ENCODE measurements around the gene LOX. TPM values are rescaled to one million over a fixed set of nuclear protein-coding genes. Genes with fewer than 3 reads are reported as not detected.

LOX gene
- total and polyA plus RNA-seq, 9 of the 15 experiments (the other 6 are each of a cell fraction or from before 2014, with no cell fraction given) = 0.06 to 0.09 TPM; not detected in 7

DNA sequence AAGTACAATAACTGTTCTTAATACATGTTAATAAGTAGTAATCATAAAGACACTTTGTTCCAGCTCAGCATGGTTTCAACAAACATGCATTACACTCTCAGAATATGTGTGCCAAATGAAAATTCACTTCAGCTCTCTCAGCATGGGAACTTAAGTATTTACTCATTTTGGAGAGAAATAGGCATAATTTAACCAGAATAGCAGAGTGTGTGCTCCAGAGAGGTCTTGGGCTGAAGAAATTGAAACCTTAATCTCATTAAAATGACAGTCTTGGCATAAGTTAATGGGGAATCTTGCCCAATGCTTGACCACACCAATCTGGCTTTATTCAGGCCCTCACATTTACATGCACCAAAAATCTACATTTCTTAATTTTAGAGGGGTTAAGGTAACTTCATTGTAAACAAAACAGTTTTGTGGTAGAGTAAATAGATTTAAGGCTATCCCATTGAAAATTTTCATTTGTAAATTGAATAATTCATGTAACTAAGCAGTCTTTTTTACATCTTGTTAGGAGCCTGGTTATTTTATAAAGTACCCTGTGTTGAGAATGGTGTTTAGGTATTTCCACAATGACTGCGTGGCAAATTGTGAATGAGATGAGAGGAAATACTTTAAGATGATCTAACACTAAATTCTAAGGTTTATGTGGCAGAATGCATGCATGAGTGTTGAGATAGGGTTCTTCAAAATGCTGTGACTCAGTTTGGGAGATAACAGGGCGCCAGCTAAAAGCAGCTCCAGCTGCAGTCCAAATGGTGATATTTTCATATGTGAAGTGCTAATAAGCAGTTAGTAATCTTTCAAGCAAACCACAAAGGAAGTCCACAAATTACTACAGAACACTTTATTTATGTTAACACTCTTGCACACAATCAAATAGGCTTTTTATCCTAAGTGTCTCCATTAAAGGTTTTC lies 11.3 kb upstream of the LOX start (continued):
- TF ChIP-seq ZMIZ1 (IDR thresholded peaks at IDR 0.05; ENCODE audit: low read depth in 2 of 2, low read length in 2 of 2) (no peak), MAZ (CRISPR knock-in tag; conservative IDR thresholded peaks at IDR 0.05 in 1 of 2, IDR thresholded peaks at IDR 0.05 in 1 of 2) (0 out of 4 replicates have a peak, but pooled peaks of 1 of the 2 experiments have one; percentile 20), ZFPM2 (CRISPR knock-in tag; IDR thresholded peaks at IDR 0.05) (no peak), JUND (IDR thresholded peaks at IDR 0.05; ENCODE audit: borderline replicate concordance, low read depth, low read length) (peak; percentile 76), JUND (tag; IDR thresholded peaks at IDR 0.05; ENCODE audit: borderline replicate concordance, low read depth, low read length) (peak; percentile 77; the same call in 2 of the 3 replicates), MEIS2 (IDR thresholded peaks at IDR 0.05; ENCODE audit: partially characterized antibody) (peak; percentile 42), RBM34 (IDR thresholded peaks at IDR 0.05; ENCODE audit: borderline replicate concordance, insufficient read depth, low read length) (no peak), DPF2 (IDR thresholded peaks at IDR 0.05) (peak; percentile 88), RERE (CRISPR knock-in tag; IDR thresholded peaks at IDR 0.05; ENCODE audit: borderline replicate concordance) (no peak), ZSCAN32 (CRISPR knock-in tag; IDR thresholded peaks at IDR 0.05) (no peak), SMARCE1 (IDR thresholded peaks at IDR 0.05) (peak; percentile 63; the same call in 1 of the 2 replicates), GTF2E2 (tag; IDR thresholded peaks at IDR 0.05) (no peak), GATA2 (CRISPR knock-in tag; IDR thresholded peaks at IDR 0.05) (peak; percentile 71)
- TF ChIP-seq, protein P1, sequence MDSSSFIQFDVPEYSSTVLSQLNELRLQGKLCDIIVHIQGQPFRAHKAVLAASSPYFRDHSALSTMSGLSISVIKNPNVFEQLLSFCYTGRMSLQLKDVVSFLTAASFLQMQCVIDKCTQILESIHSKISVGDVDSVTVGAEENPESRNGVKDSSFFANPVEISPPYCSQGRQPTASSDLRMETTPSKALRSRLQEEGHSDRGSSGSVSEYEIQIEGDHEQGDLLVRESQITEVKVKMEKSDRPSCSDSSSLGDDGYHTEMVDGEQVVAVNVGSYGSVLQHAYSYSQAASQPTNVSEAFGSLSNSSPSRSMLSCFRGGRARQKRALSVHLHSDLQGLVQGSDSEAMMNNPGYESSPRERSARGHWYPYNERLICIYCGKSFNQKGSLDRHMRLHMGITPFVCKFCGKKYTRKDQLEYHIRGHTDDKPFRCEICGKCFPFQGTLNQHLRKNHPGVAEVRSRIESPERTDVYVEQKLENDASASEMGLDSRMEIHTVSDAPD (CRISPR knock-in tag; IDR thresholded peaks at IDR 0.05) = no peak

Measured in K562 (cell line).